Activated effector memory CD4-positive, alpha-beta T cell treated with Interleukin-2 at 50 U/mL for 16 hours (primary cell): ENCODE measurements around the gene KCNMA1.

Experiments
- DNase-seq: peaks from one replicate; pipeline ENCODE4 v3.0.0-alpha.2; 2020

KCNMA1 gene

DNA sequence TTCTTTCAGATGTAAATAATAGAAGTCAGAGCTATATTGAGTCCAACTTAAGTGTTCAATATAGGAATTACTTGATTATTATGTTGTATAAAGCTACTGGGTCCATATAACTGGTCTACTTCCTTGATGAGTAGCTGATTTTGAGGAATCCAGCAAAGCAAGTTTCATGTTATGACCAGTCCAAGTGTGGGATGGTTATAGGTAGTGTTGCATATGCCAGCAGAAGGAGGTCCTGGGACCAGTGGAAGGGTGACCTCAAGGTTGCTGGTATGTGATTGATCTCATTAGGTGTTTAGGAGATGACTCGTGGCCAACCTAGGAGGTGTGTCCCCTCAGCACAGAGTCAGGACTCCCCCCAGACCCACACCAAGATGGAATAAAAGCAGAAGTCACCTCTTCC is 551.5 kb downstream of the KCNMA1 start:
- no peak for DNase-seq

DNA sequence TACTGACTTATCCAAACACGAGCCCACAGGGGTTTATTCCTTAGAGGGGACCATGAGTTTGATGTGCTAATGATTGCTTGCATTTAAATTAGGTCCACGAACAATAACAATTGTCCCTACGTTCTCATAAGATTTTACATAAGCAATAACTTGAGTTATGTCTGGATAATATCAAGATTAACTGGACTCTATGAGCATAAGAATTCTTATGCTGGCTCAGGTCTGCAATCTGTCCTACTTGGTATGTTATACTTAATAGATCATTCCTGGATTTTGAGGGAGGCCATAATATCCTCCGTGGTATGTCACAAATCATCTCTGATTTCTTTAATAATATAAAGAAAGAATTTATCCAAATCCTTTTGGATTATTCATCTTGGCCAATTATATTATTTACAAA is 552.3 kb downstream of the KCNMA1 start:
- no peak for DNase-seq

DNA sequence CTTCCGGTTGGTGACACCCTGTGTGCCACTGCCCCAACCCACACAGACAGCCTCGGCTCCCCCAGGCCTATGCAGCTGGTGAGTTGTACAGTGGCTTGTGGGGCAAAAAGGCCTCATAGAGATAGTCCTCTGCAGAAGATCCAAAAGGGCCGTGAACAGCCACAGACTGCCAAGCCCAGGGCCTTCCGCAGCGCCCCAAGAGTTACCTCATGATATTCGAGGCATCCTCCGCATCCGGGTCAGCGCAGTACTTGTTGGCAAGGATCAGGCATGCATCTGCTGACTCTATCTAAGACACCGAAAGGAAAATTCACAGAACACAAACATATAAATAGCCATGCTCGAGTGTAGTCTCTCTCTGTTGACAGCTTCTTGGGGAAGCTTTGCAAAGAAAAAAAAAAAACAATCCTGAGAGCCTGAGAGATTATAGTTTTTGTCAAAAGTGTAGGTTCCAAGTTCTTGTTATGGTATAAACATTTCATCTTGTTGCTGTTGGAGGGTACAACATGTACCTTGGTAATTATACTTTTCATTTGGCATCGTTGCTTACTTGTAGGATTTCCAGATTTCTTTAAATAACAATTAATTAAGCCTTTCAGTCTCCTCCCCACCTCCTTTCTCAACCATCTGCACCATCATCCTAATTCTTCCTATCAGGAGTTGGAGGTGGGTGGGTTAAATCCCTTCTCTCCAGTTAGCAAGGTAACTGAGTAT is 553.0 kb downstream of the KCNMA1 start:
- DNase-seq, result no peak

DNA sequence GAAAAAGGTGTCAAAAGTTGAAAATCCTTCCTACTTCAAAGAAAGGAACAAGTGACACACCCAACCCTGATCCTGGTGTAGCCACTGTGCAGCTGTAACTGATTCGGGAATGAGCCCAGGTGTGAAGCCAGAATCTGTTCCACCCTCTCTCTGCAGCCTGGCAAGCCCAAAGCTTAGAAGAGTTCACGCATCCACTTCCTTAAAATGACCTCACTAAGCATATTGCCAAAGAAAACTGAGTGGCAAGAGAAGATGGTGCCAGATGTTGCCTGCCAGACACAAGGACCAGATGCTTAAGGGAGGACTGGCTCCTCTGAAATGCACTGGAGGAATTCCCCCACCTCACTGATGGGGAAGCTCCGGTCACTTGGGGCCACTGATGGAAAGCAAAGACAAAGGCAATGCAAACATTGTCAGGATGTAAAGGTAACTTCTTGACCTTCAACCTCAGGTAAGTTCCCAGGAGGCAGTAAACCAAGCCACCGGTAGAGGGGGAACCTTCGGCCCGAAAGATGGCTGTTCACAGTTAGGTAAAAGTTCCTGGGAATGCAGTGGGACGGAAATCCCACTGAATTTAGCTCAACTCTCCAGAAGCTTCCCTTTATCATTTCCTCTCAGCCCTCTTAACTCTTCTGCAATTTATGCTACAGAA is 554.9 kb downstream of the KCNMA1 start:
- no peak for DNase-seq

DNA sequence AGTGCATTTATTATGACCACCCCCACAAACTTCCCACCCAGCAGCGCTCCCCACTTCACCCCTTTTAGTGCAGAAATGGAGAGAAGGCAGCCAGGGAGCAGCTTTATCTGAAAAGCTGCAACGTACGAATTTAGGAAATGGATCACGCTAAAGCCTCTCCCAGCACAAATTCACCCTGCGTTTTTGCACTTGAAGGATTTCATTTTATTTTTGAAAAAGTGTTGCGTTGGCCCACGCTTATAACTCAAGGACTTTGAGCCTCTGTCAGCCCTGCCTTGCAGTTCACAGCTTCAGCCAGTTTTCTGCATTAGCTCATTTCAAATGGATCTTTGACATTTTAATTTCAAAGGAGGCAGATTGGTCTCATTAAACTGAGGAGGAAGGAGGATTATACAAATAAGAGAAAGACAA is 556.1 kb downstream of the KCNMA1 start:
- DNase-seq, result no peak

DNA sequence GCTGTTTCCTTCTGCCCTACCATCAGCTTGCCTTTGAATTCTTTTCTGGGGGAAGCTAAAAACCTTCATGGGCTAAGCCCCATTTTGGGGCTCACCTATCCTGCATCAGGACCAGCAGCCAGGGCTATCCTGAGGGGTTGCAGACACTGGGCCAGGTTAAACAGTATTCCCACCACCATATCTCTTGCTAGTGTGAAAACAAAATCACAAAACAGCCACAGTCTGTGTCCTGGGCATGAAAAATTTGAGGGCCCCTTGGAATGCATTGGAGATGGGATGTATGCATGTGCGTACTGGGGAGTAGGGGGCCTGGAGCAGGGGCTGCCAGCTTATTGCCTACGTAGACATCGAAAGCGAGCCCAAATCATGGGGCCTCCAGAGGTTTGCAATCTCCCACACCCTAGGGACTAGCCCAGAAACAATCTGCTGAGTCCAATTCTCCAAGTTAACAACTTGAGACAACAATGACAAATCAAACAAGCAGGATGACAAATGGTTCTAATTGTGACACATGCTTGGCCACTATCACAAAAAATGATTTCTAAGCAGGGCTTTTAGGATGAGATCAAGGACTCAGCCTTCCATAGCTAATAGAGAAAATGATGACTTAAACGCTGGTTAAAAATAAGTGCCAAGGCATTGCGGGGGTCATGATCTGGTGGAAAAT is 557.1 kb downstream of the KCNMA1 start:
- no peak for DNase-seq

DNA sequence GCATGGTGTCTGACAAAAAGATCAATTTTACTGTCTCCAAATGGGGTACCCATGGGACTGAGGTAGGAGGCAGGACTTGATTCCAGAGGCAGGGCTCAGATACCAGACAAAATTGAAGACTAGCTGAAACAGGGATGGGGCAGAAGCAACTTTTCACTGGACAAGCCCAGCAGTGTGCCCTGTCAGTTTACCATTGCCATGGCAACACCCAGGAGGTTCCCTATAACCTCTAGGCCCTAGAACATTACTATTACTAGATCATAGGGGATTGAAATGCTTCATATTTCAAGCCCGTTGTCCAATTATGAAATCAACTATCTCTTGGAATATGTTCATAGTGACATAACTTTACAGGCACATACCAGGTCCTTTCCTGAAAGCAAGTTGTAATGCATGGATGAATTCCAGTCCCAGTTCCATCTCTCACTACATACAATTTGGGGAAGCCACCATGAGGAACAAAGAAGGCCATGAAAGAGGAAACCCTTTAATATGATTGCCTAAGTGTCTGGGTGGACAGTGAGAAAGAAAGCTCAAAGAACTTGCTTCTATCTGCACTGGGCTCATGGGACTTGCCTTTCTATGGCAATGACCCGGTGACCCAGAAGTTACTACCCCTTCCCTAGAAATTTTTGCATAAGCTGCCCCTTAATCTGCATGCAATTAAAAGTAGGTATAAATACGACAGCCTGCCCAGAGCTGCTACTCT is 557.9 kb downstream of the KCNMA1 start:
- no peak for DNase-seq

DNA sequence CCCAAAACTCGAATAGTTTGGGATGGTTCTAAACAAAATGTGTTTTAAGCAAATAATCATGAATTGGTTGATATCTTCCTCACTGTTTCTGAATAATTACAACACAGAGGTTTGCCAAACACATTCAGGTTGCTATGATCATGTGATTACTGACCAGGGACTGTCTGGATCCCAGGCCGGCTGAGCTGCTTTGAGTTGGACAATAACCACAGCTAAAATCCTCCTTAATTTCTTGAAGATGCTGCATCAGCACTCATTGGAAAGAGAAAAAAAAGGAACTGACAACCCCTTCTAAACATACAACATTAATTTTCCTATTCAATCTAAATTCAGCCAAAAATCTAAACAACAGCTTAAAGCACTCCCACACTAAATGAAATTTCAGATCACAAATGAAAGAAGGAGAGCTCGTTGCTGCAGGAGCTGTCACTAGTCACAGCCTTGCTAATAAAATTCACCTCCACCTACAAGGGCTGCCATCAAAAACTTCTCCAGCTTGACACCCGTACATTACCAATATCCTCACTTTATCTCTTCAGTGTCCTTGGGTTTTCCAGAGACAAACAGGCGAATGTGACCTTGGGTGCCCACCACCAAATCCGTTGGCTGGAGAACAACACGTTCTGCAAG is 560.2 kb downstream of the KCNMA1 start:
- DNase-seq, result no peak

DNA sequence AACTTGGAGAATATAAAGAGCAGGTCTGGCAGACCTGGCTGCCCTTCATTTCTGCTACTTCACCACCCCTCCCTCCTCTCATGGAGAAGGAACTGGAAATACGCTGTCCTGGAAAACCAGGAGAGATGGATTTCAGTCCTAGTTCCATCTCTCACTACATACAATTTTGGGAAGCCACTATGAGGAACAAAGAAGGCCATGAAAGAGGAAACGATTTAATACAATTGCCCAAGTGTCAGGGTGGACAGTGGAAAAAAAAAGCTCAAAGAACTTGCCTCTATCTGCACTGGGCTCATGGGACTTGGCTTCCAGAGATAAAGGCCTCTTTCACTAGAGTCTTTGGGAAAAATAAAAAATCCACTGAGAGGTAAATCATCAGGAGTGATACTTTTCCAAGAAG is 561.7 kb downstream of the KCNMA1 start:
- DNase-seq, result no peak

DNA sequence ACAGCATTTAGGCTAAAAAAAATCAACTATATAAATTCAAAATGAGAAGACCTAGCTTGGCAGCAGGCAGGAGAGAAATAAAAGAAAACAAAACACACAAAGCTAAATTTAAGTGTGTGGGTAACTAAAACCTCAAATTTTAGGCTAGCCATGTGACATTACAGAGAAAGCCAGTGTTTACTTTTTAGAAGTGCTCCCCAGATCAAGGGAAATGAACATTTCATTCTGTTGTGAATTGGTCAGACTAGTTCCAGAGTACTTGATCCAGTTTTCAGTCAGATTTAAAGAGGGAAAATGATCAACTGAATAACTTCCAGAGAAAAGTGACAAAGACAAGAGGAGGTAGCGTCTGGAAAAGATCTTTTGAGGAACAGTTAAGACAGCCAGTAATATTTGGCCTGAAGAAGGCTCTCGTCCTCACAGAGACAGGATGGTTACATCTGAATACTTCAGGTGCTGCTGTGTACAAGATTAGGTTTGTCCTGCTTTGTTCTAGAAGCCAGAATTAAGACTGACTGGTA is 563.4 kb downstream of the KCNMA1 start:
- no peak for DNase-seq

DNA sequence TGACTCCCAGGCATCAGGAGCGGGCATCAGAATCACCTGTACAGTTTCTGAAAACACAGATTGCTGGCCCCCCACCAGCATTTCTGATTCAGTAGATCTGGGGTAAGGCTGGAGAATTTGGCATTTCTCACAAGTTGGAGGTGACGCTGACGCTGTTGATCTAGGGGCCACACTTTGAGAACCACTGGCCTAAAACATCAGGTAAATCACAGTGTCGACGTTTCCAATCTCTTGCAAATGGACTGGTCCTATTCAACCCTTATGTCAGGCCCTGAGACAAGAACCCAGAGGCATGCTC is 564.0 kb downstream of the KCNMA1 start:
- DNase-seq, result no peak

DNA sequence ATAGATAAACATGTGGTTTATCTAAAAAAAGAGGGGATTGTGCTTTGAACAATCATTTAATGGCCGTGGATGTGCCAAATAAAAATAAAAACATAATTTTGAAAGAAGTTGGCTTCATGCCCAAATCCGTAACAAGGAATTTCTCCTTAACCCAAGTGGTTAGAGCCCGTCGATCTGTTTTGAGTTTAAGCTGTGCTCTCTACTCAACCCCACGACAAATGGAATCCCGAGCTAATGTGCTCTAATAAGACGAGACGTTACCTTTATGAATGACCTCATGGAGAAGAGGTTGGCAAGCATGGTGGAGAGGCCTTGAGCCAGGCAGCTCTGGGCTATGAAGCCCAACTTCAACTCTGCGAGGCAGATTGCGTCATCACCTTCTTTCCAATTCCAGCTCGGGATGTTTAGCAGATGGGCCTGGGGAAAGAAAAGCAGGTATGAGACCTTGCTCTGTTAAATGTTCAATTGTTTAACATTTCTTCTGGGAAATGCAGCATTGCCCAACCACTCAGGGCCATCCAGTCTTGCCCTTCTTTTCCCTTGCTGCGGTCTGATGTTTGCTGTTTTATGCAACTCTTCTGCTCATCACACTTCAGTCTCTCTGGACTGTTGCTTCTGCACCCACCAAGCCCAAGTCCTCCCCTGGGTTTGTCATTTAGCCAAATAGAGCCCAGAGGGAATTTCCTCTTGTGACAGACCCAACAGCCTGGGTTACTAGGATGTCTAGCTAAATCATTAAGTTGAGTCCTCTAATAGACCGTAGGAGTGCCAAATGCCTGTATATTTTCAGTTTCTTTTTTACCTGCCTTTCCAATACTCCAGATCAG is 564.6 kb downstream of the KCNMA1 start:
- DNase-seq, result no peak

DNA sequence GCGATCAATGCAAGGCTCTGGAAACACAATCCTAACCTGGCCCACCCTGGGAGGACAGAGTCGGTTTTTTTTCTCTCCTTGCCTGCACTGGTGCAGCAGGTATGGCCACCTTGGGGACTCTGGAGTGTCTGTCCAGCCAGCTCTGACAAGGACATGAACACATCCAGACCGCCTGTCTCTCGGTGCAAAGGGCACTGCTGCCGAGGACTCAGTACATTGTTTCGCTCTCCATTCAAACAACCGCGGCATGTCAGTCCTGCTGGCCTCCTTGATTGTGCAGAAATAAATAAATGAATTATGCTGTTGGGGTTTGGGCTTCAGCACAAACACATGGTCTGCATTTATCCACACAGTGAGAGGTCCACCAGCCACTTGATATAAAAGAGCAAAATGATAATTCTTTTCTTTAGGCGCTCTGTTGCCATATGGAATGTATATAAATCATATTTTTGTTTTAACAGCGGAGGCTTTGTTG is 565.2 kb downstream of the KCNMA1 start:
- DNase-seq, result no peak

DNA sequence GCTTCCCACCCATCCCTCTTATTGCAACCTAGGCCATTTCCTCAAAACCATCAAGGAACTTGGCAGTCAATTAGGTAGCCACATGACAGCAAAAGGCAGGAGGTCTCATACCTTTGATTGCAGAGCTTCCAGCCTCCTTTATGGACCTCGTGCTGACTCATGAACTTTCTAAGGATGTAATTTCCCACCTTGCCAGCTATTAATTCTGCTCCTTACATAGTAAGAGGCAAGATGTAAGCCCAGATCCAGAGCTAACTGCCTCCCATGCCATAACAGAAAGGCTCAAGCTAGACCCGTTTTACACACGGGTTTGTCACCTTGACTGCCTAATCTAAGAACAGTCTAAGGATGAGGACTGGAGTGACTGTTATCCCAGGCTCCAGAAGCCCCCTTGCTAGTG is 565.7 kb downstream of the KCNMA1 start:
- no peak for DNase-seq

DNA sequence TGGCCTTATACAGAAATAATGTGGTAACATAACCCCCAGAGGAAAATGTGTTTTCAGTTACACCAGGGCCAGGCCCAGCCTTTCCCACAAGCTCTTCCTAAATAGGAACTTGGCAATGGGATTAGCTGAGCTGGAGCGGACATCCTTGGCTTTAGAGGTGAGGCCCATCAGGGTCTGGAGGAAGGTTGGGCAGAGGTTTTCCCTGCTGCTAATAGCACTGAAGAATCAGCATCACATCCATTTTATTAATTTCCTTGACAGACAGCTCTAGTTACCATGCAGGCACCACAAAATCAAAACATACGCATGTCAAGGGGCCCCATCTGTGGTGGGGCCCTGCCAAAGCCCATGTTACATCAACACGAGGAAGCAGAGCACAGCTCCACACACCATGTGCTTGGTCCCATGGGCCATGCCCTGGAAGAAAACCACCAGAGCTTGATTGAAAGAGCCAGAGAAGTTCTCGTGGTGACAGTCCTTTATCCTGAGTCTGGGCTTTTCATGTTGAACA is 566.6 kb downstream of the KCNMA1 start:
- DNase-seq, result no peak

DNA sequence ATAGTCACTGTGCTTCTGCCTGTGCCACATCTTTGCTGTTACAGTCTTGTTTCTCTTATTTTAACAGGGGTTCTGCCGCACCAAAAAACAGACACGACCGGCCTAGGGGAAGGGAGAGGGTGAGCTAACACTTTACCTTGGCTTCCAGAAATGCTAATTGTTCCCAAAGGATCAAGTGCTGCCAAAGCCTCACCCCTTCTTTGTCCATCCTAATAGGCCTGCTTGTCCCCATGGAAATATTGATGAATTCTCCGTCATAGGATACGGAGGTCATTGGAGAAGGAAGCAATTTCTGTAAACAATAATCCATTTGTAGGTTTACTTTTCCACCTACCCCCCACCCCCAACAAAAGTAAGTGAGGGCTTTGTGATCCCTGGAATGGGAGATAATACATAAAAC is 567.3 kb downstream of the KCNMA1 start:
- no peak for DNase-seq

DNA sequence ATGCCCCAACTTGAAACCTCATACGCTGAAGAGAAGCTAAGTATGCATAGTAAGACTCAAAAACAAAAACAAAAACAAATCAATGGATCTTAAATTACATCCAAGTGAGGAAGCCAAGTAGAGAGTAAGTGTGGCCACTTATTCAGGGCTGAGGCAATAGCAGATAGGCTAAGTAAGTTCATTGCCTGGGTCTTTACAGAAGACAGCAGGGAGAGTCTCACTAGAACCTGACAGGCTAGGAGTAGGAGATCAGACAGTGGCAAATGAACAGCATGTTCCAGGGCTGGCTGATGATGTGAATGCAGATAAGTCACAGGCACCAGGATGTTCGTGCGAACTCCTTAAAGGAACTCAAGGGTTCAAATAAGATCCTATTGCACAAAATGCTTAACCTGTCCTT is 568.6 kb downstream of the KCNMA1 start:
- DNase-seq, result no peak

DNA sequence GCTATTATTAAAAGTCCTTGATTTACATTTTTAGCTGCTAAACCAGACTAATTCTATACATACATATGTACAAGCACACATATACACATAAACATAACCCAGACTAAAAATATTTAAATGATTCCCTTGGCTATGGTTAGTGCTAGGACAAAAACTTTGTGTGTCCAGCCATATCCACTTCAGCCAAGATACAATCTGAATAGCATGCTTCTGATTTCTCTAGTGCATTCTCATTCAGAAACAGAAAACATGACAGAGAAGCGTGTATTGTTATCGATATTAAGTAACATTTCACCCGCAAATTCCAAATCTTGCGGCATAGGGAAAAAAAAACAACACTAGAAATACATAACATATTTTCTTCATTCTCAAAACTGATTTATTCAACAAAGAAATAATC is 569.3 kb downstream of the KCNMA1 start:
- DNase-seq, result no peak

DNA sequence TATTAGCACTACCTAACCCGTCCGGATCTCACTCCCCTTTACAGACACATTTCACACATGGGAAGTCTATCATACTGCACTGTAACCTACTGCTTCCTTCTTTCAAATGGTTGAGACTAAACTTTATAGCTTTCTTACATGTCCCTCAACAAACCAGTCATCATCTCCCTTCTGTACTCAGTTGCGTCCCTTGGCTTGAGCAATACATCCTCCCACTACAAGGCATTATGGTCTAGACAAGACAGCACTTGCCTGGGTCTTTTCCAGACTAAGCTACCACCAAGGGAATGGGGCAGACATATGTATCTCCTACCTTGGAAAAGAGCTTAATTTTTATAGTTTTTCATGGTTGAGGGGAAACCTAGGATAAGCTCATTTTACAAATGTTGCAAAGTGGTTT is 575.2 kb downstream of the KCNMA1 start:
- no peak for DNase-seq

DNA sequence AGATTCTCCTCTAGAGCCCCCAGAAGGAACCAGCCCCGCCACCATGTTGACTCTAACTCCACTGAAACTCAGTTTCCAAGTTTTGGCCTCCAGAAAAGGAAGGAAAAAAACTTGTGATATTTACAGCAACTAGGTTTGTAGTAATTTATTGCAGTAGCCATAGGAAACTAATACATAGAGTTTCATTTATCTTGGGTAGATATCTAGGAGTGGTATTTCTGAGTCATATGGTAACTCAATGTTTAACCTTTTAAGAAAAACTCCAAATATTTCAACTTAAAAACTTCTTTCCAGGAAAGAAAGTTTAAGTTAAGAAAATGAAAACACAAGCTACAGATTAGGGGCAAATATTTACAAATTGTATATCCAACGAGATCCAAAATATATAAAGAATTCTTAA is 576.7 kb downstream of the KCNMA1 start:
- no peak for DNase-seq

DNA sequence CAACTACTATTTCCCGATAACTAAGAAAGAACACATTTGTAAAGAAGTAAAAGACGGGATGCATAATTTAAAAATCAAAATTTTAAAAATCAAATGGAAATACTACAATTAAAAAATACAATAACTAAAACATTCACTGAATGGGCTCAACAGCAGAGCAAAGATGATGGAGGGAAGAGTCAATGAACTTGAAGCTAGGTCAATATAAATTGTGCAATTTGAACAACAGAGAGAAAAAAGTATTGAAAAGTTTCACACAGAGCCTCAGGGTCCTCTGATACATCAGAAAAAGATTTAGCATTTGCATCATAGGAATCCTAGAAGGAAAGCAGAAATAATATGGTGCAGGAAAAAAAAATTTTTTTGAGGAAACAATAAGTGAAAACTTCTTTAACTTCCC is 581.0 kb downstream of the KCNMA1 start:
- DNase-seq, result no peak

DNA sequence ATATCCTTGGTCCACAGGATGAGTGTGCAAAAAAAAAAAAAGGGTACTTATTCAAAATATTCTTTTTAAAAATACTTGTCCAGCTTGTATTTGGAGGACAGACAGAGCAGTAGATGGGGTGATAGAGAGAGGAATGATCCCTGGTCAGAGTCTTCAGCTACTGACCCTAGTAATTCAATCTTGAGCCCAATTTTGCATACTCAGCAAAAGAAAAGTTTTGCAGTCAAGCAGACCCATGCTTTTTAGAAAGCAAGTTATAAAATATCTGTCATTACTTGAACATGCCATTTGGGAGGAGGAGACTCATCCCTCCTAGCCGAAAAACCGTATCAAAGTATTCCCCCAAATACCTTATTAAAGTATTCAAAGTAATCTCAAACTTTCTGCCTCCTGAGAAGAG is 585.0 kb downstream of the KCNMA1 start:
- no peak for DNase-seq
